Neuronal stem cell (in vitro differentiated cells): Measurements from ENCODE around the gene NAT16.
"Not testable (repeated sequence)": the region's sequence is repeated elsewhere in the genome, so short reads cannot be mapped to it uniquely, and the experiment has no call there.

Experiments used
- DNase-seq: peaks from one replicate; pipeline ENCODE4 v3.0.0-alpha.2; 2013; ENCODE audit warnings: low spot score
- H2AFZ ChIP-seq: one replicate; pipeline ENCODE4 v1.6.1; 2013; ENCODE audit warnings: mild to moderate bottlenecking, low read length, inconsistent platforms
- H2AK5ac ChIP-seq: 2 replicates; pipeline ENCODE4 v1.6.1; 2013; ENCODE audit warnings: low read depth, mild to moderate bottlenecking, inconsistent platforms, low read length, moderate library complexity, mixed read lengths
- H2BK120ac ChIP-seq: 2 replicates; pipeline ENCODE4 v1.6.1; 2013; ENCODE audit warnings: low read depth, mild to moderate bottlenecking, inconsistent platforms, low read length, moderate library complexity, mixed read lengths
- H2BK12ac ChIP-seq: one replicate; pipeline ENCODE4 v1.6.1; 2013; ENCODE audit warnings: low read length, inconsistent platforms
- H2BK15ac ChIP-seq: 2 replicates; pipeline ENCODE4 v1.6.1; 2013; ENCODE audit warnings: mild to moderate bottlenecking, low read length, inconsistent platforms, mixed read lengths
- H2BK5ac ChIP-seq: one replicate; pipeline ENCODE4 v1.6.1; 2013; ENCODE audit warnings: inconsistent platforms, mild to moderate bottlenecking, low read length, moderate library complexity
- H3K14ac ChIP-seq: one replicate; pipeline ENCODE4 v1.6.1; 2013; ENCODE audit warnings: low read length, inconsistent platforms
- H3K18ac ChIP-seq: 2 replicates; pipeline ENCODE4 v1.6.1; 2013; ENCODE audit warnings: low read length, inconsistent platforms
- H3K23ac ChIP-seq: 2 replicates; pipeline ENCODE4 v1.6.1; 2013; ENCODE audit warnings: low read depth, mild to moderate bottlenecking, mixed read lengths, low read length, inconsistent platforms; ENCODE audit not compliant: poor library complexity
- H3K27ac ChIP-seq: replicated peaks from 3 replicates; pipeline ENCODE4 v1.5.1; 2013; ENCODE audit warnings: low read length, inconsistent platforms
- H3K27me3 ChIP-seq, 3 experiments: 2 replicates each; pipeline ENCODE4 v1.6.1; 2013; ENCODE audit warnings: low read length in 3 of 3, mild to moderate bottlenecking in 2 of 3, inconsistent platforms in 1 of 3, low read depth in 1 of 3, mixed read lengths in 1 of 3, moderate library complexity in 1 of 3; ENCODE audit not compliant: control insufficient read depth in 3 of 3, insufficient read depth in 3 of 3
- H3K36me3 ChIP-seq, 2 donors: replicated peaks in 1 of 2; 2 replicates each; pipeline ENCODE4 v1.6.1; 2013; ENCODE audit warnings: low read length in 2 of 2; ENCODE audit not compliant: control insufficient read depth in 2 of 2, insufficient read depth in 2 of 2
- H3K4ac ChIP-seq: 2 replicates; pipeline ENCODE4 v1.6.1; 2013; ENCODE audit warnings: inconsistent platforms, mild to moderate bottlenecking, low read length, moderate library complexity
- H3K4me1 ChIP-seq, 2 donors: 1 replicate in 1 of 2; 2 replicates in 1 of 2; pipeline ENCODE4 v1.6.1; 2013; ENCODE audit warnings: low read length in 2 of 2, low read depth in 1 of 2; ENCODE audit not compliant: control insufficient read depth in 2 of 2, insufficient read depth in 1 of 2
- H3K4me2 ChIP-seq: one replicate; pipeline ENCODE4 v1.6.1; 2013; ENCODE audit warnings: mild to moderate bottlenecking, low read length, inconsistent platforms; ENCODE audit not compliant: insufficient read depth, poor library complexity, severe bottlenecking
- H3K4me3 ChIP-seq, 2 donors: 2 replicates each; pipeline ENCODE4 v1.5.1; 2013; ENCODE audit warnings: low read length in 2 of 2, mild to moderate bottlenecking in 2 of 2, inconsistent platforms in 1 of 2, moderate library complexity in 1 of 2
- H3K79me1 ChIP-seq: one replicate; pipeline ENCODE4 v1.6.1; 2013; ENCODE audit warnings: low read depth, mild to moderate bottlenecking, inconsistent platforms, low read length, moderate library complexity
- H3K9ac ChIP-seq: one replicate; pipeline ENCODE4 v1.6.1; 2013; ENCODE audit warnings: mild to moderate bottlenecking, low read depth, low read length, inconsistent platforms; ENCODE audit not compliant: poor library complexity
- H3K9me3 ChIP-seq, 2 donors: replicated peaks in 1 of 2; 2 replicates each; pipeline versions ENCODE3 to v1.6.1; 2013; ENCODE audit warnings: low read length in 2 of 2, mild to moderate bottlenecking in 2 of 2, inconsistent platforms in 1 of 2, low read depth in 1 of 2, mixed read lengths in 1 of 2, moderate library complexity in 1 of 2; ENCODE audit not compliant: control insufficient read depth in 2 of 2, insufficient read depth in 1 of 2
- H4K8ac ChIP-seq: one replicate; pipeline ENCODE4 v1.6.1; 2013; ENCODE audit warnings: low read depth, mild to moderate bottlenecking, inconsistent platforms, low read length, moderate library complexity
- H4K91ac ChIP-seq: one replicate; pipeline ENCODE4 v1.6.1; 2013; ENCODE audit warnings: low read length, low read depth, mild to moderate bottlenecking, inconsistent platforms; ENCODE audit not compliant: poor library complexity
- WGBS, 2 donors: extraction: QIAGEN DNeasy Blood & Tissue Kit; methylation state at CpG; one replicate each; pipeline ENCODE4 v1.1.7; 2013; ENCODE audit warnings: missing lambda C conversion rate in 2 of 2, mixed read lengths in 1 of 2; ENCODE audit not compliant: insufficient read length in 2 of 2, insufficient replicate concordance in 1 of 2; ENCODE audit errors: extremely low coverage in 2 of 2; 5-methylcytosine and 5-hydroxymethylcytosine counted together

Gene NAT16

DNA sequence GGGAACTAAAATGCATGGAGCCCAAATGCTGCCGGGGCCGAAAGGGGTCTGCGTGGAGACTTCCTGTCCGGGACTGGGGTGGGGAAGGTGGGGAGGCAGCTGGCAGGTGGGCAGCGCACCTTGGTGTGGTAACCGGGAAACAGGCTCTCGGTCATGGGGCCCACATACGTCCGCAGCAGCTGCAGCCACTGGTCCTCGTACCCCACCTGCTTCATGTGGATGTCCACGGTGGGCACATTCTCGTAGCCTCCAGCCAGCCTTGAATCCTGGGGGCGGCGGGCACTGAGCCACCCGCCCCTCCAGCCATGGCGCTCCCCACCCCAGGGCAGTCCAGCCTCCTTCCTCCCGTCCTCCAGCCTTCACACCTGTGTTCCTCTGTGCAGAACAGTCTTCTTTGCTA lies 27.4 kb upstream of the NAT16 start:
- Histone ChIP-seq H3K23ac (no peak overlapping the region), H2AFZ (no peak overlapping the region), H3K36me3 (peaks cover 19 to 37% of the 10 kb centered on the region in 2 donors), H3K9me3 (no peaks in the 10 kb centered on the region), H3K18ac (no peak overlapping the region), H3K79me1 (no peaks in the 10 kb centered on the region), H4K91ac (no peak overlapping the region), H3K4me2 (no peak overlapping the region), H2BK12ac (no peak overlapping the region), H2BK15ac (no peak overlapping the region), H3K4me3 (no peak overlapping the region), H4K8ac (no peak overlapping the region), H2BK120ac (no peak overlapping the region), H3K14ac (no peak overlapping the region), H2AK5ac (no peak overlapping the region), H3K9ac (no peak overlapping the region), H3K4ac (no peak overlapping the region), H3K27me3 (peaks cover 0 to 14% (median 10%) of the 10 kb centered on the region in 3 experiments), H3K4me1 (no peaks in the 10 kb centered on the region), H3K27ac (no peak overlapping the region), H2BK5ac (no peak overlapping the region)
- no CpG with 5 or more reads among the region's 17 CpGs for WGBS, 2 donors
- no peak for DNase-seq

DNA sequence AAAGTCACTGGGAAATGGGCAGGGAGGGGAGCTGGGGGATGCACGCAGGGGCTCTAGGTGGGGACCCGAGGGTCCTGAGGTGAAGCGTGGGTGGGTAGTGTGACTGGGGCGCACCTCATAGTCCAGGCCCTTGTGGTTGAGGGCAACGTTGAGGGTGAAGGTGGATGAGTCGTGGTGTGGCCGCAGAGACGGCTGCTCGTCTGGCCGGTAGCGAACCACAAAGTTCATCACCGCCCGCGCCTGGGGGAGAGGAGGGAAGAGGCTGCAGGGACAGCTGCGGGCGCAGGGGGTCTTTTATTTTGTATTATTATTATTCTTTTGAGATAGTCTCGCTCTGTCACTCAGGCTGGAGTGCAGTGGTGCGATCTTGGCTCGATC lies 26.6 kb upstream of the NAT16 start:
- no peak overlapping the region for H4K8ac ChIP-seq
- no peaks in the 10 kb centered on the region for H3K79me1 ChIP-seq

DNA sequence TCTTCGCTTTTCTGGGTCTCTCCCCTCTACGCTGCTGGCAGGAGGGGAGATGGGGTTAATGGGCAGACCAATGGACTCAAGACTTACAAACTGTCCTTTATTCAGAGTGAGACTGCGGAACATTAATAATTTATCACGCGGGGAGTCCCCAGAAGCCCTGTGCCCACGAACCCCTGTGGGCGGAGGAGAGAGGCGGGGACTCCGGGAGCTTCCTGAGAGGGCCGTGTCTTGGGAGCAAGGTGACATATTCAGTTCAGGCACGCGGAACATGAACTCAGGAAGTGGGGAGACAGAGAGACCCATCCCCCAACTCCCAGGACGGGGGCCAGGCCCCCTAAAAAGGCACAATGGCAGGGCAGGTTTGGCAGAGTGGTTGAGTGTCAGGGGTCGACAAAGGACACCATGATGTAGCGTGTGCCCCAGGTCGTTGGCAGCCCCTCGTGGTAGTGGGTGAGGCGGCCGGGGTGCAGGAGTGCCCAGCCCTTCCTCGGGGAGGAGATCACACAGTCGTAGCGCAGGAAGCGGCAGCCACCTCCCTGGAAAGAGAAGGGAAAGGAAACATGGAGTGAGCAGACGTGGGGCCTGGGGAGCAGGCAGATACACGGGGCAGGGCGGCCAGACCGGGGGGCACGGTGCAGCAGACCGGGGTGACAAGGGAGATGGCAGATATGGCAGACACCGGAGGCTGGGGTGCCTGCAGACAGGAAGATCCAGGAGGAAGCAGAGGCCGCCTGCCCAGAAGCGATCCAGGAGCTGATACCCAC lies 26.0 kb upstream of the NAT16 start:
- no peak overlapping the region for H3K27ac ChIP-seq
- no peak overlapping the region for H3K4me2 ChIP-seq
- no peak overlapping the region for H3K18ac ChIP-seq
- no peaks in the 10 kb centered on the region for H3K9me3 ChIP-seq
- H3K36me3 ChIP-seq: peaks cover 13 to 23% of the 10 kb centered on the region in 2 donors
- H2BK15ac ChIP-seq: no peak overlapping the region
- peaks cover 3 to 6% of the 10 kb centered on the region in 2 donors for H3K4me1 ChIP-seq
- WGBS, 2 donors: no CpG with 5 or more reads among the region's 32 CpGs
- no peak overlapping the region for H2BK120ac ChIP-seq
- no peak overlapping the region for H2BK12ac ChIP-seq
- no peak overlapping the region for H3K14ac ChIP-seq
- no peak overlapping the region for H4K91ac ChIP-seq
- H3K79me1 ChIP-seq: no peaks in the 10 kb centered on the region
- H2AK5ac ChIP-seq: no peak overlapping the region
- H3K9ac ChIP-seq: no peak overlapping the region
- H3K23ac ChIP-seq: no peak overlapping the region
- H3K4me3 ChIP-seq: no peak overlapping the region
- peak overlapping the region; percentile 53 for H2BK5ac ChIP-seq
- no peak for DNase-seq
- H3K4ac ChIP-seq: no peak overlapping the region
- peaks cover 9 to 27% (median 21%) of the 10 kb centered on the region in 3 experiments for H3K27me3 ChIP-seq
- no peak overlapping the region for H4K8ac ChIP-seq
- no peak overlapping the region for H2AFZ ChIP-seq

More for the DNA sequence above, 26.6 kb upstream of the NAT16 start:
- Histone ChIP-seq H3K18ac (no peak overlapping the region), H3K9ac (no peak overlapping the region), H3K4ac (no peak overlapping the region), H3K36me3 (peaks cover 14 to 29% of the 10 kb centered on the region in 2 donors), H3K23ac (no peak overlapping the region), H2BK5ac (peak overlapping the region; percentile 53), H3K27me3 (peaks cover 8 to 22% (median 19%) of the 10 kb centered on the region in 3 experiments), H3K14ac (no peak overlapping the region), H2BK120ac (no peak overlapping the region), H2AK5ac (no peak overlapping the region), H2BK12ac (no peak overlapping the region), H3K4me2 (no peak overlapping the region), H2BK15ac (no peak overlapping the region), H4K91ac (no peak overlapping the region), H3K4me1 (peaks cover 2 to 3% of the 10 kb centered on the region in 2 donors), H3K27ac (no peak overlapping the region), H3K9me3 (no peaks in the 10 kb centered on the region), H3K4me3 (no peak overlapping the region), H2AFZ (no peak overlapping the region)
- no peak for DNase-seq
- no CpG with 5 or more reads among the region's 19 CpGs for WGBS, 2 donors

DNA sequence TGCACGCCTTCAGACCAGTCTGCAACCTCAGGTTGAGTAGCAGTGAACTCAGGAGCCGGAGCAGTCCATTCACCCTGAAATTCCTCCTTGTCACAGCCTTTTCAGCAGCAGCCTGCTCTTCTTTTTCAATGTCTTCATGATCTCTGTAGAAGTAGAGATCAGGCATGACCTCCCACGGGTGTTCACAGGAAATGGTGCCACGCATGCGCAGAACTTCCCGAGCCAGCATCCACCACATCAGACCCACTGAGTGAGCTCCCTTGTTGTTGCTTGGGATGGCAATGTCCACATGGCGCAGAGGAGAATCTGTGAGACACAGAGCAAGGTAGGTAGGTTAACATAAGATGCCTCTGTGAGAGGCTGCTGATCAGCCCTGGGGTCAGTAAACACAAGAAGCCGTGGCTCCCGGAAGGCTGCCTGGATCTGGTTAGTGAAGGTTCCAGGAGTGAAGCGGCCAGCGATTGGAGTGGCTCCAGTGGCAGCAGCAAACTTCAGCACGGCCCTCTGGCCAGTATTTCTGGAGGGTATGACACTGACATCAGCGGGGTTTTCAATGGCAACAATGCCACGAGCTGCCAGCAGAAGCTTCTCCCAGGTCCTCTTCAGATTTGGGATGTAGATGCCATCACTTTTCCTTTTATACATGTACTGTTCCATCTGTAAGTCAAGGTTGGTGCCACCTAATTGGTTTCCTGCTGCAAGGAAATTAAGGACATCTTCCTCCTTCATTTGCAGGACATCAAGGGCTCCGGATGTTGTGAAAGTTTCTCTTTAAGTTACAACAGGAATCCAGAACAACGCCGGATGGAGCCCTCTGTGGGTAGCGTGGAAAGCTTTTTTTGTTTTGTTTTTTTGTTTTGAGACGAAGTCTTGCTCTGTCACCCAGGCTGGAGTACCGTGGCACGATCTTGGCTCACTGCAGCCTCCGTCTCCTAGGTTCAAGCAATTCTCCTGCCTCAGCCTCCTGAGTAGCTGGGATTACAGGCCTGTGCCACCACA lies 23.9 kb upstream of the NAT16 start:
- H3K36me3 ChIP-seq: peaks cover 5 to 11% of the 10 kb centered on the region in 2 donors
- no CpG with 5 or more reads among the region's 22 CpGs for WGBS, 2 donors
- H3K79me1 ChIP-seq, H3K23ac ChIP-seq, H2AK5ac ChIP-seq, H3K4ac ChIP-seq, H3K27ac ChIP-seq, H4K91ac ChIP-seq, DNase-seq, H2AFZ ChIP-seq, H2BK12ac ChIP-seq, H3K4me2 ChIP-seq, H3K18ac ChIP-seq, H4K8ac ChIP-seq, H3K4me3 ChIP-seq, H2BK15ac ChIP-seq, H3K9me3 ChIP-seq, H2BK120ac ChIP-seq, H3K14ac ChIP-seq, H2BK5ac ChIP-seq: not testable (repeated sequence)
- peak overlapping the region; percentile 3 for H3K9ac ChIP-seq
- H3K27me3 ChIP-seq: peaks cover 9 to 36% (median 31%) of the 10 kb centered on the region in 3 experiments
- peaks cover 3 to 15% of the 10 kb centered on the region in 2 donors for H3K4me1 ChIP-seq
